Right kidney (tissue), 1 donor: ENCODE data around the gene IGLON5.

Experiments
- DNase-seq: peaks from one replicate; pipeline ENCODE4 v3.0.0-alpha.2; 2016

Gene IGLON5

GRCh38 chr19:51339313-51339686 is 27.9 kb downstream of the IGLON5 start:
- DNase-seq: peak; percentile 76

GRCh38 chr19:51339687-51340656 is 28.5 kb downstream of the IGLON5 start:
- peak; percentile 68 for DNase-seq

GRCh38 chr19:51341066-51341465 is 29.6 kb downstream of the IGLON5 start:
- no peak for DNase-seq

GRCh38 chr19:51341976-51342580 is 30.6 kb downstream of the IGLON5 start, which contains the start of gene VSIG10L:
VSIG10L (minus strand) TSS chr19:51342139; CDS start chr19:51342124, 15 bp downstream.
- no peak for DNase-seq

DNA sequence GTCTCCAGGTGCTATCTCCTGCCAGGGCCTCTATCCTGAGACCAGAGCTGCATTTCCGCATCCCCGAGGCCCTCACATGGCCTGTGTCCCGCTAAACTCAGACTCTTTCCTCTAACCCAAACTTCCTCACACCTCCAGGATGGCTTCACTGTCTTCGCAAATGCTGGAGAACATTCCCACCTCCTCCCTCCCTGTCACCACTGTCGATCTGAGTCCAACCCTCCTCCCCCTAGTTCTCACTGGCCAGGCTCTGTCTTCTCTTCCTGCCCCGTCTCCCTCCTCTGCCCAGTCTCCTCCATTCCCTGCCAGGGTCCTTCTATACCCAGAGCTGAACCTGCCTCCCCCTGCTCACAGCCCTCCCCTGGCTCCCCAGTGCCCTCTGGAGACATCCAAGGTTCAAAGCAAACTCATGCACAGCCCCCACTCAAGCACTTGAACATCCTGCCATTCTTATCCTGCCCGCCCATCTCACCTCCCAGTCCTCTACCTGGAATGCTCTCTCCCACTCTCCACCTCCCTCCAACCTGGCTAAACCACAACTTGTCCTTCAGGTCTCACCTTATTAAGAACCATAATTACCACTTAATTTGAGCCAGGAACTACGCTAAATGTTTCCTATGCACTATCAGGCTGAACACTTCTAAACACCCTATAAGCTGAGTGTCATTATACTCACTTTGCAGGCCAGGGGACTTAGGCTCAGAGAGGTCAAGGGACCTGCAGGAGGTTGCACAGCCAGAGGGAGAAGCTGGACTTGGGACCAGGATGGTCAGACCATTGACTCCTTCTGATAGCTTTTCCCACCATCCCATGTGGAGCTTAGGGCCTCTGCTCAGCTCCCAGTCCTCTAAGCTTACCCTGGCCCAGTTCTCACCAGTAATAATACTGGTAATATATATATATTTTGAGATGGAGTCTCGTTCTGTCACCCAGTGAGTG is 31.5 kb downstream of the IGLON5 start:
- DNase-seq: no peak

- DNase-seq: no peak
Observed at GRCh38 chr19:51345076-51345620, 33.7 kb downstream of the IGLON5 start.

- DNase-seq: no peak
Observed at GRCh38 chr19:51346742-51347141, 35.3 kb downstream of the IGLON5 start.

DNA sequence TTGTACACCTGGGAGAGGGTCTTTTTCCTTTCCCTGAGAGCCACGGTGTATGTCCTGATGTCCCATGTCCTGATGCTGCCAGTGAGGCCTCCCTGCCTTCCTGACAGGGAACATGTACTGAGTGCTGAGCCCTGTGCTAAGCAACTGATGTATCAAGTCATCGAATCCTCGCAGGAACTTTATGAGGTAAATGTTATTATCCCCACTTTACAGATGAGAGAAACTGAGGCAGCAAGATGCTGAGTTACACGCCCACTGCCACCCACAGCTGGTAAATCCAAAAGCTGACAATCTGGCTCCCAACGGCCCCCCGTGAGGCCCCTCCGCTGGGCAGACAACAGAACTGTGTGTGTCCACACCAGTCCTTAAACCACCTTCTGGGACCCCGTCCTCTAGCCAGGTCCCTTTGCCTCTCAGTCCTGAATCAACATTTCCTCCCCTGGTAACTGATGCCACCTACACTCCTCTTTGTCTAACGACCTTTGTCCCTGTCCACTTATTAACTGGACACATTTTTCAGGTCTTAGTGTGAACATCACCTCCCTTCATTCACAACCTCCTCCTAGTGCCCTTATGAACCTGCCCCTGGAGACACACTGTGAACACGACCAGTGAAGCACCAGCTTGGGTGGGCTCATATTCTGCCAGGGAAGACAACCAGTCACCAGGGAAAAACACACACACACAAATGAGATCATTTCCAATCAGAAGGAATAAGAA is 35.9 kb downstream of the IGLON5 start:
- no peak for DNase-seq

GRCh38 chr19:51351266-51351990 is 40.0 kb downstream of the IGLON5 start:
- DNase-seq: no peak

GRCh38 chr19:51352783-51353360 is 41.4 kb downstream of the IGLON5 start:
- DNase-seq: no peak

GRCh38 chr19:51354103-51354741 is 42.8 kb downstream of the IGLON5 start:
- peak; percentile 37 for DNase-seq

DNA sequence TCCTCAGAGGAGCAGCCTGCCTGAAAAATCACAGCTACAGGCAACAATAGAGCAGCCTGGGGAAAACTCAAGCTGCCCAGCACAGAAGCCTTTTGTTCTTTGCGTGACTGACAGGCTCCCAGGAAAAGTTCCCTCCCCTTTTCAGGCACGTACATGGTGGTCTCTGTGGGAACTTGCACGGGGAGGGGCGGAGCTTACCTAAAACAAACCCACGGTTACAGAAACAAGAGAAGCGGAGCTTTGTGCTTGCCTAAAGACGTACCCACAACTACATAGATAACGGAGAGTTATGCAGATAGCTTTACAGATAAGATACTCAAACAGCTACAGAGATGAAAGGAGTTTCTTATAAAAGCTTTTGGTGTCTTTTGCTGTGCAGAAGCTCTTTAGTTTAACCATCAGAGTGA is 43.3 kb downstream of the IGLON5 start:
- no peak for DNase-seq

- DNase-seq: no peak
Observed at GRCh38 chr19:51356159-51356801, 44.8 kb downstream of the IGLON5 start.

- no peak for DNase-seq
Observed at GRCh38 chr19:51357952-51358351, 46.5 kb downstream of the IGLON5 start.

- DNase-seq: no peak
Observed at GRCh38 chr19:51359294-51359693, 47.9 kb downstream of the IGLON5 start.

- DNase-seq: no peak
Observed at GRCh38 chr19:51361239-51361638, 49.8 kb downstream of the IGLON5 start.

GRCh38 chr19:51364200-51365106 is 53.0 kb downstream of the IGLON5 start:
- DNase-seq: no peak
